ENCODE data around the gene FBXL3. TPM values are rescaled to one million over a fixed set of nuclear protein-coding genes. Genes with fewer than 3 reads are reported as not detected.

The FBXL3 gene
- total and polyA plus RNA-seq, 2 of the 4 experiments (the other 2 are of a cell fraction): 15.3 to 43.6 TPM

- intact Hi-C loops (cut with micrococcal nuclease) (no loop called here), in situ Hi-C loops (cut with MboI; ENCODE audit: low sequenced_read_pairs) (no loop called here), dilution Hi-C loops (cut with HindIII; ENCODE audit: low sequenced_read_pairs, unreplicated experiment) (no loop called here)
- no peaks in the 10 kb centered on the region for H3K27me3 ChIP-seq (ENCODE audit: control insufficient read depth, insufficient read depth, low read length)
- peak; percentile 43 for DNase-seq
- no peak overlapping the region for H2BK15ac ChIP-seq (ENCODE audit: low read depth, low read length)
- H3K9me1 ChIP-seq (ENCODE audit: insufficient read depth, low read length): peaks cover 12% of the 10 kb centered on the region
- no peak overlapping the region for H3K56ac ChIP-seq (ENCODE audit: extremely low read depth, insufficient read depth, low read length)
- ChIA-PET CTCF (interaction anchor here (0.6 kb wide), 1 partner anchor 1345 kb away, joined by 4 read pairs; no protein-coding TSS in a partner anchor), POLR2A (ENCODE audit: unreplicated experiment) (no interaction called here)
- H3K79me1 ChIP-seq (ENCODE audit: low read depth in 1 of 2, low read length in 2 of 2): peaks cover 16 to 45% of the 10 kb centered on the region in 2 experiments
- no peak overlapping the region for H2BK5ac ChIP-seq (ENCODE audit: low read depth, low read length, poor library complexity, severe bottlenecking)
- H2AK9ac ChIP-seq (replicated peaks; ENCODE audit: low read depth, low read length, poor library complexity): no peak overlapping the region
- no peak overlapping the region for H2AK5ac ChIP-seq (ENCODE audit: low read depth, low read length)
- no peaks in the 10 kb centered on the region for H3K9me3 ChIP-seq (ENCODE audit: control insufficient read depth, insufficient read depth, low read length)
- H3K23ac ChIP-seq (ENCODE audit: low read depth, low read length): no peak overlapping the region
- TF ChIP-seq RAD21 (IDR thresholded peaks at IDR 0.05; ENCODE audit: low read length) (no peak), CEBPB (IDR thresholded peaks at IDR 0.05; ENCODE audit: low read depth, low read length) (0 out of 2 replicates have a peak, but pooled peaks have one; percentile 34), USF2 (IDR thresholded peaks at IDR 0.05; ENCODE audit: low read depth, low read length) (no peak)
- H3K4me3 ChIP-seq (ENCODE audit: insufficient read depth, low read depth, low read length): no peak overlapping the region
- H4K5ac ChIP-seq (ENCODE audit: low read depth, low read length): no peak overlapping the region
- H3K9ac ChIP-seq (ENCODE audit: low read depth, low read length): no peak overlapping the region
- no peak overlapping the region for H3K27ac ChIP-seq (ENCODE audit: insufficient read depth, low read length)
- no peak overlapping the region for H2AFZ ChIP-seq (replicated peaks; ENCODE audit: low read length, poor library complexity)
- H2BK20ac ChIP-seq (ENCODE audit: low read depth, low read length): no peak overlapping the region
- no peak overlapping the region for H3K4ac ChIP-seq (ENCODE audit: low read depth, low read length)
- H2BK120ac ChIP-seq (ENCODE audit: low read depth, low read length): no peak overlapping the region
- no CpG with 5 or more reads among the region's 3 CpGs for WGBS, 2 experiments (ENCODE audit: extremely low coverage in 2 of 2, insufficient read length in 1 of 2)
- H3K4me1 ChIP-seq (ENCODE audit: control insufficient read depth, insufficient read depth, low read length): peaks cover 18% of the 10 kb centered on the region
- no peak overlapping the region for H3K14ac ChIP-seq (replicated peaks; ENCODE audit: low read depth, low read length)
- no peak overlapping the region for H4K8ac ChIP-seq (ENCODE audit: low read depth in 2 of 2, low read length in 2 of 2)
- 0 out of 2 replicates have a peak, but pooled peaks cover 3% of the 10 kb centered on the region for H3K36me3 ChIP-seq (ENCODE audit: control insufficient read depth, insufficient read depth, low read length)
- peaks cover 59% of the 10 kb centered on the region for H4K20me1 ChIP-seq (ENCODE audit: insufficient read depth, low read length)
- BruUV-seq (replicated peaks): no TSS peak
- peak overlapping the region; percentile 57 for H3K4me2 ChIP-seq (ENCODE audit: low read depth, low read length)
- H4K91ac ChIP-seq (ENCODE audit: insufficient read depth, low read depth, low read length): no peak overlapping the region
- no peak overlapping the region for H3K18ac ChIP-seq (ENCODE audit: low read depth, low read length)
- ATAC-seq (ENCODE audit: low read depth): peak; percentile 6
These were observed 4.6 kb downstream of the FBXL3 start for GRCh38 chr13:77022341-77022740.
